ENCODE measurements around the gene PPP1R26.
"Not testable (repeated sequence)": the region's sequence is repeated elsewhere in the genome, so short reads cannot be mapped to it uniquely, and the experiment has no call there.

PPP1R26 gene

DNA sequence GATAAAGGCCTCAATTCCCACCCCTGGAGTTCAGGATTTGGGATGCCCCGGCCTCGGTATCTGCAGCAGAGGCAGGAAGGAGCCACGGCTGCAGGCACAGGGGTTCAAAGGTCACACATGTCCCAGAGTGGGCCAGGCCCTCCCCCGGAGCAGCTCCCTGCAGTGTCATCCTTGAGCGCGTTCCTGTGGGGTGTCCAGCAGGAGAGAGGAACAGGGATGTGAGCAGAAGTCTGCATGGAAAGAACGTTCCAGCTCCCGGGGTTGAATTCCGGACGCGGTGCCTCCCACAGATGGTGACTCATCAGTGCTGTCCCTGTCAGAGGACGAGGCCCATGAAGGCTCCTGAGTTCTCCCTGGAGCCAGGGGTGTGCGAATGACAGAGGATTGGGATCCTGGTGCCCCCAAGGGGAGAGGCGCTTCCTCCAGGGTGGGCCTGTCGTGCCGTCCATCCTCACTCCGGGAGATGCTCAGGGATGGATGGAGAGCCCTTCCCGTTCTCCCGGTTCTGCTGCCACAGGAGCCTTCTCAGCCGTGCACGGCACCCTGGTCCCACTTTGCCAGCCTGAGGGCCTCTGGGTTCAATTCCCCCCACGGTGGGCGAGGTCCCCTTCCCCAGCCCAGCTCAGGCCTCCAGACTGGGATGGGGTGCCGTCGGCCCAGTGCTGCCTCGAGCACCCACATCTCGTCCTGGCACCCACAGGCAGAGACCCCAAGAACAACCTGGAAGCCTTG, 44.7 kb downstream of the PPP1R26 start:
- no peak for DNase-seq

- DNase-seq: no peak
Measured at GRCh38 chr9:135525241-135526088, 45.9 kb downstream of the PPP1R26 start.

GRCh38 chr9:135526089-135526729, 46.6 kb downstream of the PPP1R26 start:
- no peak for DNase-seq

DNA sequence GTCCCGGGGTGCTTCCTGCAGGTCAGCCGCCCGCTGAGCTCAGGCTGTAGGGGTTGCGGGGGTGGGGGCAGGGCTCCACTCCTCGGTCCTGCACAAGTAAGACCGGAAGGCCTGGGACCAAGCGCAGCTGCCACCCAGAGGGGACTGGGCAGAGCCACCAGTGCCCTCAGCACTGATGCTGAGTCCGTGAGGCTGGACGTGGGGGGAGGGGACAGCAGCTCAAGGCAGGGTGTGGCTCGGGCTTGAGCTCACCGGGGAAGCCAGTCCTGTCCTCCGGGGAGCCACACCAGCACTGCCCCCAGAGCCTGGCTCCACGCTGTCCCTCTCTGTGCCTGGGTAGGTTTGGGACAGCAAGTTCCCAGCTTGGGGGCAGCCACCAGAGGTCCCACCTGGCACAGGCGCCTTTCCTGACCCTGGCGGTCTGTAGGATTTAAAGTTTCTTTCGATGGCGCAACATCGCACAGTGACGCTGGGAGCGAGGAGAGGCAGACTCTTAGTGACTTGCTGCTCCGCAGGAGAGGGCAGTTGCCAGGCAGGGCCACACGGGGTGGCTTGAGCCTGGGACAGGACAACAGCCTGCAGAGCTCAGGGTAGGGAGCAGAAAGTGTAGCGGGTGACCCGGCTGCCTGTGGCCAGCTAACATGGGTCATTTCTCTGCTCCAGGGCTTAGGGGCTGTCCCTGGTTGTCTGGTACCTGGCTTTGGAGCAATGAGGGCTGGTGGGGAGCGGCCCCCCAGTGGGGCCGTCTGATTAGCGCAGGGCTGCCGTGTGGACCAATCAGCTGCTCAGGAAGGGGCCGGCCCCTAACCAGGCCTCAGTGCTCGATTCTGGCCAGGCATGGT, 47.4 kb downstream of the PPP1R26 start:
- DNase-seq: no peak

DNA sequence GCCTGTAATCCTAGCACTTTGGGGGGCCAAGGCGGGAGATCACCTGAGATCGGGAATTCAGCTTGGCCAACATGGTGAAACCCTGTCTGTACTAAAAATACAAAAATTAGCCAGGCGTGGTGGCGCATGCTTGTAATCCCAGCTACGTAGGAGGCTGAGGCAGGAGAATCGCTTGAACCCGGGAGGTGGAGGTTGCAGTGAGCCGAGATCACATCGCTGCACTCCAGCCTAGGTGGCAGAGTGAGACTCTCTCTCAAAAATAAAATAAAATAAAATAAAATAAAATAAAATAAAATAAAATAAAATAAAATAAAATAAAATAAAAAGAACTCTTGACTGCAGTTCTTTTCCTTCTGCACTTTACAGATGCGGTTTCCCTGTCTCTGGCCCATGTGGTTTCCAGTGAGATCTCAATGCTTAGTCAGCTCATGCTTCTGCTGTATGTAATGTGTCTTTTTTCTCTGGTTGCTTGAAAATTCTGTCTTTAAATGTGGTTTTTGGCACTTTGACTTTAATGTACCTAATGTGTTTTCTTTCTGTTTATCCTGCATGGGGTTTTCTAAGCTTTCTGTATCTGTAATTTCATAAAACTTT, 49.4 kb downstream of the PPP1R26 start:
- not testable (repeated sequence) for DNase-seq

DNA sequence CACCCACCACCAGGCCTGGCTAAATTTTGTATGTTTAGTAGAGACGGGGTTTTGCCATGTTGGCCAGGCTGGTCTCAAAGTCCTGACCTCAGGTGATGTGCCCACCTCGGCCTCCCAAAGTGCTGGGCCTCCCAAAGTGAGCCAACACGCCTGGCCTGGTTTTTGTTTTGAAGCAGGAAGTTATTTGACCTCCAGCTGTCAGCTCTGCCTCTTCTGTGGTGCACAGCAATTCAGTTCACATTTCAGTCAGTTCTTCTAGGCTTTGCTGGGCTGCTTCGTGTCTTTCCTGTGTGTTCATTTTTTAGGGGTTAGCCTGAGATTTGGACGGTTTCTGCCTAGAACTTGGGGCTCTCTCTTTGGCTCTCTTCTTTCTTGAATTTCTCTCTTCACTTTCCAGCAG, 50.6 kb downstream of the PPP1R26 start:
- no peak for DNase-seq

DNA sequence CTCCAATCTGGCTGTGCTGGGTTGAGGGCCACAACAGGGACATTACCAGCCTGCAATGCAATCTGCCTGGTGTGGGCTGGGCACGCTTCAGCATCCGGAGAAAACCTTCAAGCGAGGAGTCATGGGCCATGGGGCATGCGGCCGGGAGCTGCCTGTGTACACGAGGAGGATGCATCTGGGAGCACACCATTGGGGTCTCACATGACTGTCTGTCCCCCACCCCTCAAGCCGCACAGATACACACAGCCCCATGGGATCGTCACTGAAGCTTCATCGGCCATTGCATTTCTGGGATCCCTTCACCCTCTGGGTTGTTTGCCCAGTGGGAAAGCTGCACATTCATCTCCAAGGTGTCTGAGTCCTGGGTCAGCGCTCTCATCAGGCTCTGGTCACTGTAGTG, 51.5 kb downstream of the PPP1R26 start:
- no peak for DNase-seq

DNA sequence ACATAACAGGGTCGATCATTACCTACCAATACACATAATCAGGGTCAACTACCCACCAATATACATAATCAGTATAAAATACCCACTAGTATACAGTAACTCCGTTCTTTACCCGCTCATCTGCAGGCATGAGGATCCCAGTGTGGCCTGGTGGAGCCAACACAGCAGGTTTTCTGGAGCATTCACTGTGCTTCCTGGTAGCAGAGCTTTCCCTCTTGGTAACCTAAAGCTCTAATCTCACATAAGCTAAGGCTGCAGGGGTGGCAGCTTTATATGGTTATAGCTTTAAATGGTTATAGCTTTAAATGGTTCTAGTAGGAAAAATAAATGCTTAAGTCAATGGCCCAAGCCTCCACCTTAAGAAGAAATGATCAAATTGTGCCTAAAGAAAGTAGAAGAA, 53.5 kb downstream of the PPP1R26 start:
- no peak for DNase-seq

GRCh38 chr9:135533674-135534073, 54.1 kb downstream of the PPP1R26 start:
- no peak for DNase-seq

DNA sequence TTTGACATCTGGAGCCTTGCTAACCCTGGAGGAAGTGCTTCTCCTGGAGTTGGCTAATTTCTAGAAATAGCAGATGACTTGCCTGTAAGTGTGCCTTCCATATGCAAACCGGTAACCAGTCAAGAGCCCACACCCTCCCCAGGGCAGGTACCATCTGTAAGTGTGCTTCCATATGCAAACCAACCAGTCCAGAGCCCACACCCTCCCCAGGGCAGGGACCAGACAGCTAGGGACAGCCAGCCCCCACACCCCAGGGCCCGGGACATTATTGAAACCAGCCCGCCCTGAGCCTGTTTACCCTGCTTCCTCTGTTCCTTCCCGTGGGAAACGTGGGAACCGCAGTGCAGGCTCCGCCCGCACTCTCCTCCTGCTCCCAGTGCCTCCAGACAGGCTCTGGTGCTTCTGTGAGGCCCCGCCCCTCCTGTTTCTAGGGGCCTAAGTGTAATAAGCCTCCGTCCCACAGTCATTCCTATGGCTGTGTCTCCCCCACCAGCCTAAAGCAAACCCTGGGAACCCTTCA, 54.7 kb downstream of the PPP1R26 start:
- DNase-seq: not testable (repeated sequence)

DNA sequence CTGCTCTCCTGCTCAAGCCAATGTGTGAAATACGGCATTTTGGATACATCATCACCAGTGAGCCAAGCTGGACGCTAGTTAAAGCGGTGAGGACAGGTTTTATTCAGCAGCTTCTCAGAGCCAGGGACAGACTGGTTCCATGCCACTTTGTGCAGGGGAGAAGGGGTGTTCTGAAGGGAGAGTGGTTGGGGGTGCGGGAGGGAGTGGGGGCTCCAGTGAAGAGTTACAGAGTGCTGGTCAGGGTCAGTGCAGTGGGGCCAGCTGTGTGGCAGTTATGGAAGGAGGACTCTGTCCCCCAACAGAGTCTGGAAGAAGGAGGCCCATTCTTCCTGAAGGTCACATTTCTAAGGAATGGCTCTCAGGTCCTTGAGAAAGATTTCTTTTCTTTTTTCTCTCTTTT, 55.2 kb downstream of the PPP1R26 start:
- DNase-seq: not testable (repeated sequence)

GRCh38 chr9:135535631-135536030, 56.0 kb downstream of the PPP1R26 start:
- not testable (repeated sequence) for DNase-seq

DNA sequence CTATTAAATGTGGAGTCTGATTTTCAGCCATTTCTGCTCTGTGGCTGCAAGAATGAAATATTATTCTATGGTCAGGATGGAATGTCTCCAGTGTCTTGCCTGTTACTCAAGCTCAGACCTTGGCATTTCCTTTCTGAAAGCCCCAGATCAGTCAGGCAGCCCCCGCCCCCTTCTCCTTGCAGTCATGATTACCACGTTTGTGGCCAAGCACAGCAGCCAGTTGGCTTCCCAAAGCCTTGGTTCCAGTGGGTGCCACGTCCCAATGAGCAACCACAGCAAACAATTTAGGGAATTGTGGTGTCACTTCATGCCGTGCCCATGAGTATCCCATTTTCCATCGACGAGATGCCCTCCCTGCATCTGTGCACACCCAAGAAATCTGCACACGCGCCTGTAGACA, 56.6 kb downstream of the PPP1R26 start:
- no peak for DNase-seq
